GM21447 (cell line): ENCODE data around the gene ANKEF1.

Experiments used
- ATAC-seq: cut with Tn5 transposase; IDR thresholded peaks from one replicate; pipeline ENCODE4 v1.9.1; 2021; ENCODE audit not compliant: unreplicated experiment

The ANKEF1 gene

DNA sequence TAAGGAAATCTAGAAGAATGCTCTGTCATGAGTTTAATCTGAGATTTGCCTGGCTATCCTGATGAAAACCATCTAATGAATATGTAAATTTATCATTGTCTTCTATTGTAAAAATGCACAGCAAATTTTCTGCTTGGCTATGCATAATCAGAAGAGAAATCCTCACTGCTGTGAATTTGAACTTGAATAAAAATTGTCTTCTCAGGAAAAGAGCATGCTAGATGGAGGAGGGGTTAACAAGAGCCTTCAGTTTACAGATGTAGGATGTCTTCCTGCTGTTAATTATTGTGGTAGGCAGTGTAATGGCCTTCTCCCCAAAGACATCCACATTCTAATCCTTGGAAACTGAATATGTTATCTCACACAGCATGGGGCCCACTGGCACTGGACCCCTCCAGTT, 45.8 kb downstream of the ANKEF1 start:
- no peak for ATAC-seq

DNA sequence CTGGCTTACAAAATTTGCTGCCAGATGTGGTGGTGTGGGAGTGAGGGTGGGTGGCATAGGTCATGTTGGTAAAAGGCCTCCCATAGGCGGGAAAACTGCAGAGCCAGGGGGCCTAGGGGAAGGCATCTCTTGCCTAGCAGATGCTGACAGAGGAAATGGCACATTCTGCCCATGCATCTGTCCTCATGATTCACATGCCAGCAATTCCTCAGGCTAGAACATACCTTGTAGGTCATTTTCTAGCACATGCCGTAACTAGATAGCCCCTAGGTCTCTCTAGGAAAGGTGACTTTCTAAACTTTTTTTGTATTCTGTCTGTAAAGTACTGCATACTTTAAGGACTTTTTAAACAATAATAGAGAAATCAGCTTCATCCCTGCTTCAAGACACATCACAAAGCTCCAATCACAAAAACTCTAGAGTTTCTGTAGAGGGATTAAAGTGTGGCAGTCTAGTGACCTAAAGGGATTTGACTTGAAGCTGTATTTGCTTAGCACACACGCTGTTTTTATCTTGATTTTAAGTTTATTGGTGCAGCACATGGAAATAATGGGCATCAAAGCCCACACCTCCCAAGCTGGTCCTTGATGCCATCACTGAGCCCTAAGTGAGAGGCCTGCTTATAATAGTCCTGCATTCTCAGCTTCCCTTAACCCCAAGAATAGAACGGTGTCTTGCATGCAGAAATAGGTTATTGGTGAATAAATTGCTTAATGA, 55.2 kb downstream of the ANKEF1 start:
- no peak for ATAC-seq

DNA sequence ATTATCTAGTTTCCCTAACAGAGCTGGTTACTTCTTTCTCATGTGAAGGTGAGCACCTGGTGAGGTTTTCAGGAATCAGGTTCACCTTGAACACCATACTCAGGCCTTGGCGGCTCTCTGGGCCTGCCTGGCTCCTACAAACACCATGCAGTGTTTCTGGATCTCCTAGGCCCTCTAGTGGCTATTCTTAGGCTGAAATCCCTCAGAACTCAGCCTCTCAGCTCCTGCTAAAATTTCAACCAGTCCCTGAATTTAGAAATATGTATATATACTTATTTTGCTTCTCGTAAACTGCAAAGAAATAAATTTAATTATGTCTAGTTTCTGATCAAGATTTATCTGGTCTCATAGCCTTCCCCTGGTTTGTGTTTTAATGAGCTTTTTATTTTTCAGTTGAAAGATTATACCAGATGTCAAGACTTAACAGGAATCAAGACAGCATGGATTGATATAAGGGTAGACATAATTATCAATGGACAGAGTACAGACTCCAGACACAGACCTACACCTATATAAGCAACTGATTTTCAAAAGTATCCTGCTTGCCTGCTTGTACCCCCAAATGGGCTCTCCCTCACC, 55.9 kb downstream of the ANKEF1 start:
- ATAC-seq, result no peak

DNA sequence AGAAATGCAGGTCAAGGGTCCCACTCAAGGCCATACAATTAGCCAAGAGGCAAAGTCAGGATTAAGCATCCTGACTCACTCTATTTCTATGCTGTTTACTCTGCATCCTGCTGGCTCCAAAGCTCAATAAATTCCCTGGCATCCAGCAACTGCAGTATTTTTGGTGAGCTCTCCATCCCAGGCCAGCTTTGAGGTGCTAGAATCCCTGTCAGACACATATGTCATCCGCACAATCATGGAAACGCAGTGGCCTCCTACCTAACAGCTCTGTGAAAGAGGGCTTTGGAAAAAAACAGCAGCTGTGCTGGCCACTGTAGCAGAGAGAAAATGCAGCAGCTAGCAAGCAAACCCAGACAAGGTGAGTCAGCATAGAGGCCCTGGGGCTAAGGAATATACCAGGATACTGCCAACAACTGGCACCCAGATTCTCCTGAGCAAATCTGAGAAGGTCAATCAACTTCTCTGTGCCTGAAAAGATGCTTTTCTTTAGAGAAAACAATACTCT, 58.4 kb downstream of the ANKEF1 start:
- no peak for ATAC-seq

DNA sequence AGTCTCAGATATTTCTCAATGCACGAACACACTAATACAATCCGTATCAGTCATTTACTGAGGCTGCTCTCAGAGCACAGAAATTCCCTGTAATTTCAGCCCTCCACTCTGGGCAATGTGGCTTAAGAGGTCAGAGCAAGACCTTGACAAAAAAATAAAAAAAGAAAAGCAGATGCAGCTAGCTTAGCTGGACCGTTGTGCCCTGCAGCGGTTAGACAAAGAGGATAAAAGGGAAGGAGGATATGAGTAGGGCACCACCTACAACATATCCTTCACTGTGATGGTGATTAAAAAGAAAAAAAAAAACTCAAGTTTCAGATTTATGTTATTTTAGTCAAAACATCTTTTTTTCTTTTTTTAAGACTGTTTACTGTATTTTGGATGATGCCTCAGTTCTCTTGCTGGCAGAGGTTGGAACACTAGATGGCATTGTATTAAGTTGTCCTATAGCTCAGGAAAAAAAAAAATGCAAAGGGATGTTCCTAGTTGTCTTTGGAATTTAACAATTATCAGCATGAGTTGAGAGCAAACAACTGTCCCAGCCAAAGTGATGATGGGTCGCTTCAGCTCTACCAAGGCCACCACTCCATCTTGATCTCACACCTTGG, 59.9 kb downstream of the ANKEF1 start:
- no peak for ATAC-seq

DNA sequence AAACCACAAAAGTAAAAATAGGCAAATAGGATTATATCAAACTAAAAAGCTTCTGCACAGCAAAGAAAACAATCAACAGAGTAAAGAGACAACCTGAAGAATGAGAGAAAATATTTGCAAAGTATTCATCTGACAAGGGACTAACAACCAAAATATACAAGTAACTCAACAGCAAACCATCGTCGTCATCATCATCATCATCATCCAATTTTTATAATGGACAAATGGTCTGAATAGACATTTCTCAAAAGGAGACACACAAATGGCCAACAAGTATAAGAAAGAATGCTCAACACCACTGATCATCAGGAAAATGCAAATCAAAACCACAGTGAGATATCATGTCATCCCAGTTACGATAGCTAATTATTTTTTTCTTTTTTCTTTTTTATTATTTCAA, 62.0 kb downstream of the ANKEF1 start:
- ATAC-seq, result no peak

DNA sequence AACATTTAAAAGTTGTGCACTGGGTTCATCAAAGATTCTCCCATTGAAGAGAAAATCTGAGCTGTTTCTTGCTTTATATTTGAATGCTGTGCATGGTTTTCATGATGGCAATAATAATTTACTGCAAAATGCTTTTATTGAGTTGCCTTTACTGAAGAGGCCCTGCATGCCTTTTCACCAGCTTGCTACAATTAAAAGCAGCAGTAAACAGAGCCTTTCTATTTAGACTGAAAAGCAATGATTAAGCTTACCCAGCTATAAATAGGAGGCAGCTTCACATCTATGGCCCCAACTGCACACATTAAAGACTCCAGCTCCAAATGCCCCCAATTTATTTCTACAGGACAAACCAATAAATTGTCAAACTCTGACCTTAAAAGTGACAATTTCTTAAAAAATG, 70.3 kb downstream of the ANKEF1 start:
- ATAC-seq, result no peak
